DMS 273 (cell line): ENCODE measurements around the gene ZNF133.

Source experiments
- DNase-seq: peaks from one replicate; lab custom pipeline; 2025; ENCODE audit not compliant: unreplicated experiment; lab: John Stamatoyannopoulos, UW

The ZNF133 gene

DNA sequence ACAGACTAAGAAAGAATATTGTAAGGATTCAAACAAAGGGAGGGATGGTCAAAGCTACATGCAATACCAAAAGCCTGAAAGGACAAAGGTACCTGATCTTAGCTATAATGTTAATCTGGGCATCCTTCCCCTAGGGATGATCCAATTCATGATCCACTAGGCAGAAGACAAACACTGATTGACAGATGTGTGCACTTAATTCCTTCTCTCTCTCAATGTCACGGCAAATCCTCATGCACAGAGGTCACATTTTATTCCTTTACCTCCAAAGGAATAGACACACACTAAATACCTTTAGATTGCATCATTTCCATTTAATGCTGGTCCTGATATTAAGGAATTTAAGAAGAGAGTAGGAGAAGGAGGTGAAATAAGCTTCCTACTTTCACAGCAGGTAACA is 73.4 kb downstream of the ZNF133 start:
- DNase-seq = no peak

- no peak for DNase-seq
Observed at GRCh38 chr20:18362916-18363315, 74.6 kb downstream of the ZNF133 start.

DNA sequence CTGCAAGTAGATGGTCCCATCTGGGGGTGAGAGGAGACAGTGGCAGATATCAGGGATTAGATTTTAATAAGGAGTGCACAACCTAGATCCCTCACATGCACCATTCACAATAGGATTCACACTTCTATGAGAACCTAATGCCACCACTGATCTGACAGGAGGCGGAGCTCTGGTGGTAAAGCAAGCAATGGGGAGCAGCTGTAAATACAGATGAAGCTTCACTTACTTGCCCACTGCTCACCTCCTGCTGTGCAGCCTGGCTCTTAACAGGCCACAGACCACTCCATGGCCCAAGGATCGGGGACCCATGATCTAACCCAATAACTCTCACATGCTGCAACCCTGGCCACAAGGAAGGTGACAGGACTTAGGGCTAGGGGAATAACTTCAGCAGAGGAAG is 75.4 kb downstream of the ZNF133 start:
- DNase-seq = no peak

DNA sequence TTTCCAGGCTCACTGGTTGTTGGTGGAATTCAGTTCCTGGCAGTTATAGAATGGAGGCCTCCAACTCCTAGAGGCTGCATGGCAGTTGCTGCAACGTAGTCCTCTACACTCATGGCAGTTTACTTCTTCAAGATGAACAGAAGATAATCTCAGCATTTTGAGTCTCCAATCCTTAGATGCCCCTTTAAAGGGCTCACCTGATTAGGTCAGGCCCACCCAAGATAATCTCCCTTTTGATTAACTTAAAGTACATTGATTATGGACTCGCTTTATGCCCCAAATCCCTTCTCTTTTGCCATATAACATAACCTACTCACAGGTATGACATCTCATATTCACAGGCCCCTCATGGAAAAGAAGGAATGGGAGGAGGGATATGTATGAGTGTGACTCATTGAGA is 76.4 kb downstream of the ZNF133 start:
- DNase-seq = no peak
